ENCODE measurements around the gene KCTD15.
"Not testable (repeated sequence)": the region's sequence is repeated elsewhere in the genome, so short reads cannot be mapped to it uniquely, and the experiment has no call there.

Gene KCTD15

GRCh38 chr19:33813391-33814101 is 16.9 kb downstream of the KCTD15 start:
- H3K36me3 Mint-ChIP-seq (ENCODE audit: low read depth) = peaks cover 41% of the 10 kb centered on the region
- H3K4me1 Mint-ChIP-seq = peaks cover 9% of the 10 kb centered on the region
- H3K9me3 Mint-ChIP-seq = no peaks in the 10 kb centered on the region
- TF ChIP-seq CTCF (IDR thresholded peaks at IDR 0.05) = no peak
- DNase-seq = no peak
- no peak overlapping the region for H3K4me3 Mint-ChIP-seq
- H3K27me3 Mint-ChIP-seq (ENCODE audit: low read depth, poor library complexity) = peaks cover 6% of the 10 kb centered on the region
- H3K27ac Mint-ChIP-seq = peak overlapping the region; percentile 19

- peak overlapping the region; percentile 93 for H3K27ac Mint-ChIP-seq
- DNase-seq = no peak
- no peak overlapping the region for H3K4me3 Mint-ChIP-seq
- H3K27me3 Mint-ChIP-seq (ENCODE audit: low read depth, poor library complexity) = peaks cover 9% of the 10 kb centered on the region
- no peak for TF ChIP-seq CTCF (IDR thresholded peaks at IDR 0.05)
- H3K9me3 Mint-ChIP-seq = no peaks in the 10 kb centered on the region
- H3K4me1 Mint-ChIP-seq = peaks cover 15% of the 10 kb centered on the region
- H3K36me3 Mint-ChIP-seq (ENCODE audit: low read depth) = peaks cover 37% of the 10 kb centered on the region
Measured at GRCh38 chr19:33814181-33815165, 17.8 kb downstream of the KCTD15 start.

GRCh38 chr19:33815380-33816340 is 19.0 kb downstream of the KCTD15 start:
- DNase-seq = no peak
- H3K4me1 Mint-ChIP-seq = peaks cover 17% of the 10 kb centered on the region
- H3K27ac Mint-ChIP-seq = peak overlapping the region; percentile 62
- H3K27me3 Mint-ChIP-seq (ENCODE audit: low read depth, poor library complexity) = peaks cover 13% of the 10 kb centered on the region
- no peak overlapping the region for H3K4me3 Mint-ChIP-seq
- no peak for TF ChIP-seq CTCF (IDR thresholded peaks at IDR 0.05)
- no peaks in the 10 kb centered on the region for H3K9me3 Mint-ChIP-seq
- H3K36me3 Mint-ChIP-seq (ENCODE audit: low read depth) = peaks cover 25% of the 10 kb centered on the region

DNA sequence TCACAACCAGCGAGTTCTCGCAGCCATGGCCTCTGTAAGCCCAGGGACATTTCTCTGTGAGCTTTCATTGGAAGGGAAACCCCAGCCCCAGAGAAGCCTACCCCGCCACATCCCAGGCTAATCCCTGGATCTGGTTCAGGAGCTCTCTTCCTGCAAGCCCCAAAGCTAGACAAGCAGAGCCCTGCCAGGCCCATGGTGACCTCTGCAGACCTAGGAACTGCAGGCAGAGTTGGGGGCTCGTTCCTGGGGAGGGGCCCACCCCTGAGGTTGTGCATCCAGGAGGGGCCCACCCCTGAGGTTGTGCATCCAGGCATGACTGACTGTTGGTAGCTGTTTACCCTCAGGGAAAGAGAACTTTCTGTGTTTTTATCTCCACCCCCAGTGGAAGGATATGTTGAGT is 21.7 kb downstream of the KCTD15 start:
- TF ChIP-seq CTCF (IDR thresholded peaks at IDR 0.05) = no peak
- H3K4me1 Mint-ChIP-seq = peaks cover 17% of the 10 kb centered on the region
- no peaks in the 10 kb centered on the region for H3K9me3 Mint-ChIP-seq
- no peak for DNase-seq
- peaks cover 14% of the 10 kb centered on the region for H3K36me3 Mint-ChIP-seq (ENCODE audit: low read depth)
- H3K4me3 Mint-ChIP-seq = peak overlapping the region; percentile 14
- no peak overlapping the region for H3K27ac Mint-ChIP-seq
- H3K27me3 Mint-ChIP-seq (ENCODE audit: low read depth, poor library complexity) = peaks cover 25% of the 10 kb centered on the region

- not testable (repeated sequence) for H3K36me3 Mint-ChIP-seq (ENCODE audit: low read depth); H3K9me3 Mint-ChIP-seq; H3K27ac Mint-ChIP-seq; DNase-seq
- H3K4me1 Mint-ChIP-seq = peaks cover 17% of the 10 kb centered on the region
- peak overlapping the region; percentile 71 for H3K4me3 Mint-ChIP-seq
- H3K27me3 Mint-ChIP-seq (ENCODE audit: low read depth, poor library complexity) = peaks cover 25% of the 10 kb centered on the region
Measured at GRCh38 chr19:33819078-33819477, 22.4 kb downstream of the KCTD15 start.

Data from nephron progenitor cell (in vitro differentiated cells).